ENCODE results near the gene PCSK1. TPM values are rescaled to one million over a fixed set of nuclear protein-coding genes. Genes with fewer than 3 reads are reported as not detected.
A peak's percentile ranks its signal among the peaks of the same experiment; 100 is the strongest.

The PCSK1 gene
- total RNA-seq, 1 donor from 2014 or later: 0.41 TPM

DNA sequence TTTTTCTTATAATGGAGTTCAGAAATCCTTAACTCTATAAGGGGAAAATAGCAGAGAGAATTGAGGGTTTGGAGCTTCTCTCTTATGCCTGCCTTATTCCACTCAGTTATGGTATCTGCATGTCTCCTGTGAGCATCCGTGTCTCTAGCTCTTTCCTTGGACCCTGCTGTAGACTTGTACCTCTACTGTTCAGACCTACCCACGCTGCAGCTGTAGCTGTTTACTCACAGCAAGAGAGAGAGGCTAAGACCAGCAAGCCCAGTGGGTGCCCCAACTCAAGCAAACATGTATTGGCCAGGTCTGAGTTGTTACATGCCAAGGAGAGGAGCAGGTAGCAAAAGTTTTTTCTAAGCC is 7.1 kb upstream of the PCSK1 start:
- no peaks in the 10 kb centered on the region for H3K27me3 Mint-ChIP-seq (ENCODE audit: unreplicated experiment)
- no peak for DNase-seq (ENCODE audit: low spot score)
- no peaks in the 10 kb centered on the region for H3K4me1 Mint-ChIP-seq (ENCODE audit: unreplicated experiment)
- H3K27ac Mint-ChIP-seq (ENCODE audit: unreplicated experiment): no peak overlapping the region
- no peak overlapping the region for H3K4me3 Mint-ChIP-seq (ENCODE audit: unreplicated experiment)
- TF ChIP-seq, protein P1, sequence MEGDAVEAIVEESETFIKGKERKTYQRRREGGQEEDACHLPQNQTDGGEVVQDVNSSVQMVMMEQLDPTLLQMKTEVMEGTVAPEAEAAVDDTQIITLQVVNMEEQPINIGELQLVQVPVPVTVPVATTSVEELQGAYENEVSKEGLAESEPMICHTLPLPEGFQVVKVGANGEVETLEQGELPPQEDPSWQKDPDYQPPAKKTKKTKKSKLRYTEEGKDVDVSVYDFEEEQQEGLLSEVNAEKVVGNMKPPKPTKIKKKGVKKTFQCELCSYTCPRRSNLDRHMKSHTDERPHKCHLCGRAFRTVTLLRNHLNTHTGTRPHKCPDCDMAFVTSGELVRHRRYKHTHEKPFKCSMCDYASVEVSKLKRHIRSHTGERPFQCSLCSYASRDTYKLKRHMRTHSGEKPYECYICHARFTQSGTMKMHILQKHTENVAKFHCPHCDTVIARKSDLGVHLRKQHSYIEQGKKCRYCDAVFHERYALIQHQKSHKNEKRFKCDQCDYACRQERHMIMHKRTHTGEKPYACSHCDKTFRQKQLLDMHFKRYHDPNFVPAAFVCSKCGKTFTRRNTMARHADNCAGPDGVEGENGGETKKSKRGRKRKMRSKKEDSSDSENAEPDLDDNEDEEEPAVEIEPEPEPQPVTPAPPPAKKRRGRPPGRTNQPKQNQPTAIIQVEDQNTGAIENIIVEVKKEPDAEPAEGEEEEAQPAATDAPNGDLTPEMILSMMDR (IDR thresholded peaks at IDR 0.05; ENCODE audit: unreplicated experiment): no peak
- H3K9me3 Mint-ChIP-seq (ENCODE audit: unreplicated experiment): no peaks in the 10 kb centered on the region
- no peaks in the 10 kb centered on the region for H3K36me3 Mint-ChIP-seq (ENCODE audit: low read depth, unreplicated experiment)

DNA sequence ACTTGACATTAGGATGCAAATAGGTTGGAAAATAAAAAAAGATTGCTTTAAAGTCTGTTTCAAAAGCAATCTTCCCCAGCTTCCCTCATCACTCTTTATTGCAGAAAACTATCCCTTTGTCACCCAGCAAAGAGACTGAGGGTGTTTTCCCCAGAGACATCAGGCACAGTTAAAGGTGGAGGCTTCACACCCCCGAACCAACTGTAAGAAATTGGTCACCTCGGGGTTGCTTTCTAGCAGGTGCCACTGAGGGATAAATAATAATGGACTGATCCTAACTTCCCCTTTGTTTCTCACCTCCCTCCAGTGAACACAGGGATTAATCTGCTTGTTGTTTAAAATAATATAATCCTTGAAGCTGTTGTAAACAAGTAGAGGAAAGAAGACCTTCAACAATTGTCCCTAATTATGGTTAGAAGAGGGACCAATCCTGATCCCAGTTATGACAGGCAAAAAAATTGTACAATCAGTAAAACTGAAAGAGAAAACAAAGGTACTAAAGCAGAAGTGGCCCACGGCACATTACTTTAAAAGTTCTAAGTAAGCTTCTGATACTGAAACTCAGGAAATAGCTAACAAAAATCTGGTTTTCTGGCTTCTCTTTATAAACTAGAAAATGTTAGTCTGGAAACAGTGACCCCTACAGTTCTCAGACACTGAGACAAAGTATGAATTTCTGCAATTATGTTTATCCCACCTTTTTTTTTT is 6.6 kb upstream of the PCSK1 start:
- Mint-ChIP-seq H3K36me3 (ENCODE audit: low read depth, unreplicated experiment) (no peaks in the 10 kb centered on the region), H3K27ac (ENCODE audit: unreplicated experiment) (no peak overlapping the region), H3K9me3 (ENCODE audit: unreplicated experiment) (no peaks in the 10 kb centered on the region), H3K27me3 (ENCODE audit: unreplicated experiment) (no peaks in the 10 kb centered on the region), H3K4me3 (ENCODE audit: unreplicated experiment) (no peak overlapping the region), H3K4me1 (ENCODE audit: unreplicated experiment) (peaks cover under 1% of the 10 kb centered on the region)
- no peak for DNase-seq (ENCODE audit: low spot score)
- TF ChIP-seq, protein P1 (IDR thresholded peaks at IDR 0.05; ENCODE audit: unreplicated experiment): peak; percentile 37

DNA sequence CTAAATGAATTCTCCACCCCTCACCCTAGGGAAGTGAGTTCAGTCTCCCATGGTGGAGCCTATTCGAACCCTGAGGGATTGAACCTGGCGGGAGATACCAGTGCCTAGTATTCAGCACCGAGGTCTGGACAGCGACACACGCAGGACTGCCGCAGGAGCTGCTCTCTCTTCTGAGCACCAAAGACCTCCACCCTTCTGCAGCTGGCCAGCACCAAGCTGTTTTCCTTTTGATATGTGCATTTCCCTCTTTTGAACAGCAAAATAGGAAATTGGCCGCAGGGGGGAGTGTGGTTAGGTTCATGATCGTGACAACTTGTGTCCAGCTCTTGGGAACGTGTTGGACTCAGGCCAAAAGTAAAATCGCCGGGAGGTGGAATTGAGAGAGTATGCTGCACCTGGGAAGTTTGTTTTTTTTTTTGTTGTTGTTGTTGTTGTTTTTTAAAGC is 1.2 kb upstream of the PCSK1 start:
- H3K27ac Mint-ChIP-seq (ENCODE audit: unreplicated experiment): peak overlapping the region; percentile 3
- TF ChIP-seq, protein P1 (IDR thresholded peaks at IDR 0.05; ENCODE audit: unreplicated experiment): peak; percentile 14
- peaks cover 14% of the 10 kb centered on the region for H3K27me3 Mint-ChIP-seq (ENCODE audit: unreplicated experiment)
- DNase-seq (ENCODE audit: low spot score): peak; percentile 82
- H3K9me3 Mint-ChIP-seq (ENCODE audit: unreplicated experiment): no peaks in the 10 kb centered on the region
- H3K36me3 Mint-ChIP-seq (ENCODE audit: low read depth, unreplicated experiment): no peaks in the 10 kb centered on the region
- H3K4me1 Mint-ChIP-seq (ENCODE audit: unreplicated experiment): peaks cover 26% of the 10 kb centered on the region
- H3K4me3 Mint-ChIP-seq (ENCODE audit: unreplicated experiment): no peak overlapping the region

DNA sequence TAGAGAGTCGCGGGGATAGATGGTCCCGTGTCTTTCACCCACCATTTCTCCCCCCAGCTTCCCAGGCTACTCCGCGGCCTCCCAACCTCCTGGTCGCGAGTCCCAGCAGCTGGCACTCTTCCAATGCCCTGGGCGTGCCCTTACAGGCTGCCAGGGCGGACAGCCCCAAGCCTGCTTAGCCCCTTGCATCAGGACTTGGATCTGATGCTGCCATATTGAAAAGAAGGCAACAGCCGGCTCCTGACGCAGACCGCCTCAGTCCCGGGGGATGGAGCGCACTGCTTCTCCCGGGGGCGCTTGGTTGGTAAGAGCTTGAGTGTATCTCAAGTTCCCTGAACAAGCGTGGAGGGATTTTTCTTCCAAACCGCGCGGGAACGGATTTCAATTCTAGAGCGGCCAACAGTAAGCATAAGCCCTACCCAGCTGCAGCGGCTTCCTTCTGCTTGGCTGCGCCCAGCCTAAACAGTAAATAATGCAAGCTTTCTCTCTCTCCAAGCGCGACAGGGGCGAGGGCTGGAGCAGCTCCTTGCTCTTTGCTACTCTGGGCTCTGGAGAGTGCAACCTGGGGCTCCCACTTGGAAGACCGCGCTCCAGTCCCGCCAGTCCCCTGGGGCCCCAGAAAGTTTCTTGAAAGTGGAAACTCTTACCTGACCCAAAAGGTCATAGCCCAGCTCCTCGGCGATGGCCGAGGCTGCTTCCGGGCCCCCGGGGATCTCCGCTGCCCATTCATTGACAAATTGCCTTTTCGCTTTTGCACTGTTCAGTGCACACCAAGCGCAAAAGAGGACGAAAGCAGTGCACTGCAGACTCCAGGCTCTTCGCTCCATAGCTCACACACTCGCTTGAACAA is 607 bp downstream of the PCSK1 start:
- DNase-seq (ENCODE audit: low spot score): peak; percentile 25
- H3K27ac Mint-ChIP-seq (ENCODE audit: unreplicated experiment): no peak overlapping the region
- no peaks in the 10 kb centered on the region for H3K36me3 Mint-ChIP-seq (ENCODE audit: low read depth, unreplicated experiment)
- TF ChIP-seq, protein P1 (IDR thresholded peaks at IDR 0.05; ENCODE audit: unreplicated experiment): no peak
- peak overlapping the region; percentile 83 for H3K4me3 Mint-ChIP-seq (ENCODE audit: unreplicated experiment)
- H3K9me3 Mint-ChIP-seq (ENCODE audit: unreplicated experiment): no peaks in the 10 kb centered on the region
- H3K4me1 Mint-ChIP-seq (ENCODE audit: unreplicated experiment): peaks cover 26% of the 10 kb centered on the region
- peaks cover 14% of the 10 kb centered on the region for H3K27me3 Mint-ChIP-seq (ENCODE audit: unreplicated experiment)

Measured in endothelial cell (in vitro differentiated cells).